GM20431 (cell line): ENCODE measurements around the gene TPRG1.
"Not testable (repeated sequence)": the region's sequence is repeated elsewhere in the genome, so short reads cannot be mapped to it uniquely, and the experiment has no call there.

Experiments used
- in situ Hi-C: fragments of 300-500 bp; cut with MseI, MboI; formaldehyde crosslinking; loops from one replicate; pipeline ENCODE4 v1.15.0; 2020; ENCODE audit warnings: low sequenced_read_pairs; ENCODE audit not compliant: unreplicated experiment

The TPRG1 gene

DNA sequence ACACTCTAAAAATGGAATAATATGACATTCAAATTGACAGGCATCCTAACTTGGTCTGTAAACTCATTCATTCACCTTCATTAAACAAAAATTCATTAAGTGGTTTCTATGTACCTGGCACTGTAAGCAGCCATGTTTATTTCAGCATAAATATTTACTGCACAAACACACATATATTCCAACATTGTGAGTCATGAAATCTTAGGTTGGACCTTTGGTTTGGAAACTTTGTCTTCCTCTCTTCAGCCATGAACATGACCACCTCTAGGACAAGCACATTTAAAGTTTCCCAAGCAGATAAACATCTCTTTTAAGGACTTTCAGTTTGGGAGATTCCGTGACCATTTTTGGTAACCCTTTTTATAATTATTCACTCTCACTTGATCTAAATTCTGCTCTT lies 131.8 kb downstream of the TPRG1 start:
- in situ Hi-C loops: no loop called here

GRCh38 chr3:189304465-189305351 lies 132.9 kb downstream of the TPRG1 start:
- in situ Hi-C loops: no loop called here

GRCh38 chr3:189305412-189305811 lies 133.6 kb downstream of the TPRG1 start:
- in situ Hi-C loops: no loop called here

DNA sequence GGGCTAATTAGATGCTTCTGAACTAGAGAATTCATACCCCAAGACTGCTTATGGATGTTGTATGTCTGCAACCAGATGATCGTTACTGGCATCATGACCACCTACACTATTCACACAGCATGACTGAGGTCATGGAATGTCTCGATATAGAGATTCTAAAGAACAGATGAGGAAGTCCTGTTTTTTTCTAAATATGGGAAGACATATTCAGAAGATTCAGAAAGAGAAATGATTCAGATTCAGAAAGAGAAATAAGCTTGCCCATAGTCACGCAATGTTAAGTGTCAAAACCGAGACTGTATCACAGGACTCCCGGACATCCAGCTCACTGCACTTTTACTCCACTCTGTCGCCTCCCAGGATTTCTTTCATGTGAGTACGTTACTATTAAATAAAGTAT lies 136.2 kb downstream of the TPRG1 start:
- in situ Hi-C loops: no loop called here

GRCh38 chr3:189308608-189309007 lies 136.8 kb downstream of the TPRG1 start:
- in situ Hi-C loops: no loop called here

DNA sequence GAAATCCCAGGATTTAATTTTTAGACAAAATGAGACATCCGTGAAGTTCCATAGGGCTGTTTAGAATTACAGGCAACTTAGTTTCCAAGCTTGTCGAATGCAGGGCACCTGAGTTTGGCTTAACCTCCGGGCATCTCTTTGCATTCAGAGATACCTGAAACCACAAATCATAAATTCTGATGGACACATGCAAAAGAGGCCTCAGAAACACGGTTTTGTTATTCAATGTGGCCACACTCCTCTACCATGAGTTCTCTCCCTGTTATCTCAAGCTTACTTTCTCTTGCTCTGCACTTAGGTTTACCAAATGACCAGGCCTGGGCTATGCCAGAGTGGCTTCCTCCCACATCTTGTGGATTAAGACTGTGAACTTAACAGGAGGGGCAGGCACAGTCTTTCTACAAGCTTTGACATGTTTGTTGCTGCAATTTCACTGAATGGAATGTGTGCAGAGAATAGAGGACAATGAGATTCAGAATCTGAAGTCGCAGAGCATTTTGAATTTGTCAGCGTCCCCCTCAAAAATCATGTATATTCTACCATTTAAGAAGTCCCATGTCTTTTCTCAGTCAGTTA lies 137.7 kb downstream of the TPRG1 start:
- in situ Hi-C loops: no loop called here

- in situ Hi-C loops: no loop called here
These were observed 139.8 kb downstream of the TPRG1 start for GRCh38 chr3:189311521-189311920.

- in situ Hi-C loops: no loop called here
These were observed 141.1 kb downstream of the TPRG1 start for GRCh38 chr3:189312866-189313265.

GRCh38 chr3:189316296-189317019 lies 144.7 kb downstream of the TPRG1 start:
- in situ Hi-C loops: no loop called here

GRCh38 chr3:189317911-189318310 lies 146.1 kb downstream of the TPRG1 start:
- in situ Hi-C loops: no loop called here

DNA sequence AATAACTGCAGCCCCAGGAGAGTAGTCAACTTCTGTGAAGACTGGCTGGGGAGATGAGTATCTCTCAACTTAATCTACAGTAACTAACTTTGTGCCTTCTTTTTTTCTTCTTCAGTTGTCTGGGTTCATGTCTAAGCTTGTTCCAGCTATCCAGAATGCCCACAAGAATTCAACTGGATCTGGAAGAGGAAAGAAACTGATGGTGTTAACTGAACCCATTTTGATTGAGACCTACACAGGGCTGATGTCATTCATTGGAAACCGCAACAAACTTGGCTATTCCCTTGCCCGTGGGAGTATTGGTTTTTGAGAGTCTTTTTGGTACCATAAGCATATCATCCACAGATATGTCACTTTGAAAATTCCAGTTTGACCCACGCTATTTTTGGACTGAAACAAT lies 148.7 kb downstream of the TPRG1 start:
- in situ Hi-C loops: no loop called here

- in situ Hi-C loops: no loop called here
These were observed 150.6 kb downstream of the TPRG1 start for GRCh38 chr3:189322339-189322738.

DNA sequence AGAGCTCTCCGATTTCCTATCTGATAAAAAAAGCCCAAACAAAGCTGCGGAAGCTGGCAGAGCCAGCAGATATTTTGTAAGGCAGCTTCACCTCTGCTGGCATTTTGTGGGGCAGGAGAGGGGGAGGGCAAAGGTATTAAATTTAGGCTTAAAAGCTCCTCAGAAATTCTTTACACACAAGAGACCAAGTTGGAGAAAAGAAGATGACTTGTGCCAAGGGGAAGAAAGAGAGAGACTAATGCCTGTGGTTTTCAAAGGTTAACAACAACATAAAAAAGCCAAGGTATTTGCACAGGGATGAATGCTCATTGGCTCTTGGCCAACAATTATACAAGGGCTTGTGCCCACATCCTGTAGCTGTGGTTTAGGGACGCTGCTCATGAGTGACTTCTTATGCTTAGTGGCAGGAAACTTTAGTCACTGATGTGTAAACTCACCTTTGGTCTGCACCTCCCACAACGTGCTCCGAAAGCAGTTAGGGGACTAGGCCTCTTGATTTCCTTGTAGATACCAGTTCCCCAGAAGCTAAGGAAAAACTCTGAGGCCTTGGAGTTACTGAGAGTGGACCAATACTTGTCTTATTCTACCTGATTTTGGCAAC lies 152.9 kb downstream of the TPRG1 start:
- in situ Hi-C loops: no loop called here

- in situ Hi-C loops: no loop called here
These were observed 153.7 kb downstream of the TPRG1 start for GRCh38 chr3:189325454-189325853.

DNA sequence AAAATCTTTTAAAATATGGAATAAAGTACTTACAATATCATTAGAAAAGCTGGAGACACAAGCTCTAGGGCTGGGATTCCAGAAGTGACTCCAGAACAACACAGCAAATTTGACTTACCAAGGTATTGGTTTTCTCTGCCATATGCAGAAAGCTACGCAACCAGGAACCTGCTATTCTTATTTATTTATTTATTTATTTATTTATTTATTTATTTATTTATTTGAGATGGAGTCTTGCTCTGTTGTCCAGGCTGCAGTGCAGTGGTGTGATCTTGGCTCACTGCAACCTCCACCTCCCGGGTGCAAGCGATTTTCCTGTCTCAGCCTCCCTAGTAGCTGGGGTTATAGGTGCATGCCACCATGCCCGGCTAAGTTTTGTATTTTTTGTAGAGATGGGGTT lies 157.9 kb downstream of the TPRG1 start:
- in situ Hi-C loops: not testable (repeated sequence)

DNA sequence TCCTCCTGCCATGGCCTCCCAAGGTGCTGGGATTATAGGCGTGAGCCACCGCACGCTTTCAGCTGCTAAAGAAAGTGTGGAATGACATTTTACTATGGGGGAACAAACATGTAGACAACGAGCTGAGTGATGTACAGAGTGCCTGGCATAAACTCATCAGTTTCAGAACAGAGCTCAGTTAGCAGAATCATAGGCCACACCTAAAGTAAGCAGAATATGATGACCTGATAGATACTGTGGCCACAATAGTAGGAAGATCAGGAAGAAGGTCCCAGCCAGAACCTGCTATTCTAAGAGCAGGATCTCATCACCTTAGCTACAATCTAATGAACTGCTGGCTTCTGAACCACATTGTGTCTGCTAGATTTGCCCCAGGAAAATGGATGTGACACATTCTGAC lies 158.3 kb downstream of the TPRG1 start:
- in situ Hi-C loops: no loop called here

GRCh38 chr3:189331002-189331418 lies 159.2 kb downstream of the TPRG1 start:
- in situ Hi-C loops: no loop called here

GRCh38 chr3:189334064-189334920 lies 162.5 kb downstream of the TPRG1 start:
- in situ Hi-C loops: no loop called here

- in situ Hi-C loops: no loop called here
These were observed 165.9 kb downstream of the TPRG1 start for GRCh38 chr3:189337673-189338091.

DNA sequence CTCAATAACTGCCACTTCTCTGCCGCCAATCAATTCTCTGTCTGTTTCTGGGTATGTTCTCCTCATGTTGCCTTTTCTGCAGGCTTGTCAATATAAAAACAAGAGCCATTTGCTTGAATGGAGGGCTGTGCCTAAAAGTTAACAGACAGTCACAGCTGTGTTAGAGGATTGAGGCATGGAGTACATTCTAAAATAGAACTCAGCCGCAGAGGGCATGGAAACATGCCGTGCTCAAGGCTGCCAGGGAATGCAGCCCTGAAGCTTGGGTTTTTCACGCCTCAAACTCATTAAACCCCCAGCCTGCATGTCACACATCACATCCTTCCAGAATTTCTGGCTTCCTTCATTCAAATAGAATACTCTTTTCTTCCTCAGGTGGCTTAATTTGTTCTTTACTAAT lies 166.6 kb downstream of the TPRG1 start:
- in situ Hi-C loops: no loop called here
